GM23248 (cell line): ENCODE results near the gene BRWD1. TPM values are rescaled to one million over a fixed set of nuclear protein-coding genes. Genes with fewer than 3 reads are reported as not detected.

ENCODE experiments used
- DNase-seq: peaks from one replicate; pipeline ENCODE4 v3.0.0-alpha.2; 2015
- H2AFZ ChIP-seq: fragments of 200-600 bp; sonication (generic); 2 replicates; pipeline ENCODE4 v1.6.1; 2016; ENCODE audit warnings: antibody characterized with exemption
- H3F3A ChIP-seq: fragments of 200-600 bp; sonication (generic); 2 replicates; pipeline ENCODE4 v1.6.1; 2016; ENCODE audit warnings: mild to moderate bottlenecking, antibody characterized with exemption, mixed run types; ENCODE audit not compliant: insufficient read depth
- H3K27ac ChIP-seq: fragments of 200-600 bp; sonication (generic); 2 replicates; pipeline ENCODE4 v1.5.1; 2016; ENCODE audit warnings: mild to moderate bottlenecking
- H3K27me3 ChIP-seq: fragments of 200-600 bp; sonication (generic); replicated peaks from 2 replicates; pipeline ENCODE4 v1.6.1; 2016; ENCODE audit warnings: mild to moderate bottlenecking; ENCODE audit not compliant: insufficient read depth
- H3K36me3 ChIP-seq: fragments of 200-600 bp; sonication (generic); 2 replicates; pipeline ENCODE4 v1.6.1; 2016; ENCODE audit warnings: low read depth, mild to moderate bottlenecking
- H3K4me1 ChIP-seq: fragments of 200-600 bp; sonication (generic); 2 replicates; pipeline ENCODE4 v1.6.1; 2016; ENCODE audit warnings: mild to moderate bottlenecking; ENCODE audit not compliant: insufficient read depth
- H3K4me2 ChIP-seq: fragments of 200-600 bp; sonication (generic); one replicate; pipeline ENCODE4 v1.6.1; 2016; ENCODE audit warnings: mild to moderate bottlenecking; ENCODE audit not compliant: unreplicated experiment
- H3K4me3 ChIP-seq: fragments of 200-600 bp; sonication (generic); 2 replicates; pipeline ENCODE4 v1.5.1; 2016; ENCODE audit warnings: mild to moderate bottlenecking
- H3K79me2 ChIP-seq: fragments of 200-600 bp; sonication (generic); 2 replicates; pipeline ENCODE4 v1.6.1; 2016; ENCODE audit warnings: mild to moderate bottlenecking; ENCODE audit not compliant: insufficient read depth
- H3K9ac ChIP-seq: fragments of 200-600 bp; sonication (generic); 2 replicates; pipeline ENCODE4 v1.6.1; 2016; ENCODE audit warnings: mild to moderate bottlenecking
- H3K9me2 ChIP-seq: fragments of 200-600 bp; sonication (generic); 2 replicates; pipeline ENCODE4 v1.6.1; 2016; ENCODE audit warnings: mixed run types, mild to moderate bottlenecking, moderate library complexity; ENCODE audit not compliant: insufficient read depth
- H3K9me3 ChIP-seq: fragments of 200-600 bp; sonication (generic); one replicate; pipeline ENCODE4 v1.6.1; 2017; ENCODE audit warnings: low read depth
- H4K20me1 ChIP-seq: fragments of 200-600 bp; sonication (generic); 2 replicates; pipeline ENCODE4 v1.6.0; 2016; ENCODE audit not compliant: insufficient read depth
- EZH2 ChIP-seq: fragments of 200-600 bp; sonication (generic); IDR thresholded peaks from 2 replicates; pipeline ENCODE4 v1.6.1; 2018; ENCODE audit warnings: antibody characterized with exemption, mild to moderate bottlenecking; ENCODE audit not compliant: insufficient read depth, poor library complexity, severe bottlenecking
- EZH2phosphoT487 ChIP-seq: fragments of 200-600 bp; sonication (generic); IDR thresholded peaks from 2 replicates; pipeline ENCODE4 v1.6.1; 2018; ENCODE audit warnings: antibody characterized with exemption, moderate library complexity, mild to moderate bottlenecking, low read depth; ENCODE audit not compliant: insufficient read depth
- WGBS, 2 experiments: methylation state at CpG; one replicate each; pipeline ENCODE4 v1.1.6; 2015 to 2017; ENCODE audit warnings: low lambda C conversion rate in 2 of 2, low coverage in 1 of 2; ENCODE audit errors: missing lambda C conversion rate in 2 of 2; 5-methylcytosine and 5-hydroxymethylcytosine counted together
- in situ Hi-C: fragments of 300-500 bp; cut with MboI; formaldehyde crosslinking; loops from 2 replicates; pipeline ENCODE4 v1.15.0; 2020
- polyA plus RNA-seq: library from polyadenylated mRNA; unstranded; fragments of >200 nt; fragmentation: Nextera tagmentation; extraction: Ambion mirVana; gene quantifications from 2 replicates; pipeline ENCODE4 v1.2.1, GENCODE V29; 2016
- total RNA-seq: library from RNA; depleted of rRNA; stranded (reverse); fragments of >200 nt; shearing (Covaris generic); gene quantifications from 2 replicates; pipeline ENCODE4 v1.2.3, GENCODE V29; 2014

The BRWD1 gene
- total and polyA plus RNA-seq, 2 experiments from 2014 or later = 23.6 to 27.2 TPM

DNA sequence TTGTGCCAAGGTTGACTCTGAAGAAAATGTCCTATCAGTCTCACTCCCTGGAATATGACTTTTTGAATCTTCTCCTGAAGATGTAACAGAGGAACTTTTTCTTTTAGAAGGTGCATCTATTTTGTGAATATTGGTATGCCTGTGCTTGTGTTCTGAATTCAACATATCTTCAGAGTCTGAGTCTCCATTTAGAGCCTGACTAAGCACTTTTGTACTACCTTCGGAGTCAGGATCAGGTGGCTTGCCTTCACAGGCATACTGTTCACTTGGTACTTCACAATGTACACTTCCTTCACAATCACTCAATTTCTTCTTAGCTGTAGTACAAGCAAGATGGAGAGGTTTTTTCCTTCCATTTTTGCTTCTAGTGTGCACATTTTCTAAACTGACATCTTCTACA, 116.6 kb downstream of the BRWD1 start:
- Histone ChIP-seq H3K9ac (no peak overlapping the region), H3K4me2 (no peak overlapping the region), H2AFZ (no peak overlapping the region), H3K79me2 (peaks cover 22% of the 10 kb centered on the region; the same call in 1 of the 2 replicates), H3K4me1 (no peaks in the 10 kb centered on the region), H3K9me2 (no peaks in the 10 kb centered on the region), H3K4me3 (no peak overlapping the region), H3K27me3 (no peaks in the 10 kb centered on the region), H4K20me1 (no peaks in the 10 kb centered on the region), H3K36me3 (peaks cover 72% of the 10 kb centered on the region), H3F3A (peaks cover 15% of the 10 kb centered on the region; the same call in 1 of the 2 replicates), H3K9me3 (no peaks in the 10 kb centered on the region), H3K27ac (no peak overlapping the region)
- TF ChIP-seq EZH2phosphoT487 (no peak), EZH2 (no peak)
- WGBS, 2 experiments = 92 to 100% methylated on average over 1 of the region's 1 CpG
- no peak for DNase-seq
- in situ Hi-C loops = no loop called here

DNA sequence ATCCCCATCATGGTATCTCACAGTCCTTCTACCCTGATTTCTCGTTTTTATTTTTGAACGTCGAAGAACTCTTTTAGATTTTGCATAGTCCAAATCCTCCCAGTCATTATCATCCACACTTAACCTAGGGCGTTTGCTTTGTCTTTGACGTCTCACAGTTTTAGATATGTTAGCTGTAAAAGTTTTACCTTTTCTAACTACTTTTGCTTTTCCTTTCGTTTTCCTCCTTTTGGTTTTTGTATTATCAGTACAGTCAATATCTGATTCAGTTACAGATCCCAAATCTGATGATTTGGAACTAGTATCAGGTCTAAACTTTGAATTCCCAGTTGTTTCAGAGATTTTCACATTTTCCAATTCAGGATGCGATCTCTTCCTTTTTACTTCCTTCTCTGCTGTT, 117.1 kb downstream of the BRWD1 start:
- Histone ChIP-seq H3K9ac (no peak overlapping the region), H3K36me3 (peaks cover 71% of the 10 kb centered on the region), H2AFZ (no peak overlapping the region), H3K79me2 (peaks cover 22% of the 10 kb centered on the region; the same call in 1 of the 2 replicates), H3K27me3 (no peaks in the 10 kb centered on the region), H3K27ac (no peak overlapping the region), H3F3A (peaks cover 20% of the 10 kb centered on the region), H3K9me3 (no peaks in the 10 kb centered on the region), H3K9me2 (no peaks in the 10 kb centered on the region), H3K4me2 (no peak overlapping the region), H3K4me1 (no peaks in the 10 kb centered on the region), H4K20me1 (no peaks in the 10 kb centered on the region), H3K4me3 (no peak overlapping the region)
- DNase-seq = no peak
- TF ChIP-seq EZH2 = no peak
- TF ChIP-seq EZH2phosphoT487 = no peak
- WGBS, 2 experiments = 96% methylated on average over 7 of the region's 7 CpGs
- in situ Hi-C loops = no loop called here

DNA sequence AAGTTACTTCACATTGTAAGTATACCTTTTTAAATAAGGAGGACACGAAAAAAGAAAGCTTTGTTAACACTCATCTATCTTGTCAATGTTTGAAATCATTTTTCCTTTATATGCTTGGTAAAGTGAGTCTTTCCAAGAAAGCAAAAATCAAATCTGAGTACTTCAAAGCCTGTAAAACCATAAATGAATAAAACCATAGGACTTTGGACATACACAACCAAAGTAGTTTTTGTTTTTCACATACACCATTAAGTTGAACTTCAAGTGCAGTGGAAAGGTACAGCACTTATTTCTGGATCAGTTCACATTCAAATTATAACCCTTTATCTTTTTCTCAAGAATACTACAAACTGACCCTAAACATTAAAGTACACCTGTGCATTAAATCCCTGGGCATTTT, 120.1 kb downstream of the BRWD1 start:
- TF ChIP-seq EZH2phosphoT487 = no peak
- TF ChIP-seq EZH2 = no peak
- no peaks in the 10 kb centered on the region for H3K9me2 ChIP-seq
- H3K36me3 ChIP-seq = peaks cover 46% of the 10 kb centered on the region
- H3K4me2 ChIP-seq = no peak overlapping the region
- H4K20me1 ChIP-seq = 0 out of 2 replicates have a peak, but pooled peaks cover 4% of the 10 kb centered on the region
- no peak for DNase-seq
- no peak overlapping the region for H3K27ac ChIP-seq
- WGBS, 2 experiments = 88 to 96% methylated on average over 1 of the region's 1 CpG
- no peak overlapping the region for H2AFZ ChIP-seq
- in situ Hi-C loops = no loop called here
- peaks cover 44% of the 10 kb centered on the region for H3F3A ChIP-seq
- no peaks in the 10 kb centered on the region for H3K9me3 ChIP-seq
- H3K4me3 ChIP-seq = no peak overlapping the region
- no peak overlapping the region for H3K9ac ChIP-seq
- no peaks in the 10 kb centered on the region for H3K27me3 ChIP-seq
- peaks cover 22% of the 10 kb centered on the region; the same call in 1 of the 2 replicates for H3K79me2 ChIP-seq
- peaks cover 26% of the 10 kb centered on the region for H3K4me1 ChIP-seq

DNA sequence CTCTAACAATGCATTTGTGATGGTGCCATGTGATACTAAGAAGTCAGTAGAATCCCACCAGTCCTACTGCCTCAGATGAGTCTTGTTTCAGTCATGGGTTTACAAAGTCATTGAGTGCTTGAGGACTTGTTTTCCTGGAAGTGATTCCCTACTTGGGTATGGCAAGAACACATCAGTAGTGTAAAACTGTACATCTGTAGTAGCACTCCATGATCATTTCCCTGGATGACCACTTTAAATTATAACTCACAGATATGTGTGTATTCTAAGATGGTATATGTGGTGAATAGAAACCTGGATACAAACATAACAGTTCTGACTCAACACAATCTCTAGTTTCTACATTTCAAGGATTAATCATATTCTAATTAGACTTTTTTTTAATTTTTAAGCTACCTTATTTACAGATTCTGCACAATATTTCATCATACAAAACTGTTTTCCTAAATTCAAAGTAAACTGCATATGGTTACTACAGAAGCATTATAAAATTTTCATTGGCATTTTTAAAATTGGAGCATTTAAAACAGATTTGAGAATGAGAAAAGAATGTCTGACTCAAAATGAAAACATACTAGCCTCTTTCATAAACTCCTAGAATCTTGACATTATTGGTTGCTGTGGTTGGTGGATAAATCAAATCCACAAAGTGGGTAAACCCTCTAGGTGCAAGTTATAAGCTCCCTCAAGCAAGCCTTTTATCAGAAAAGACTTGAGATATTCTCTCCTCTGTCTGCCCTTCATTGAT, 123.4 kb downstream of the BRWD1 start:
- in situ Hi-C loops = no loop called here
- TF ChIP-seq EZH2 (no peak), EZH2phosphoT487 (no peak)
- Histone ChIP-seq H3K9me3 (no peaks in the 10 kb centered on the region), H3K27ac (peak overlapping the region; percentile 85), H3K79me2 (no peaks in the 10 kb centered on the region), H3K36me3 (peaks cover 22% of the 10 kb centered on the region), H2AFZ (no peak overlapping the region), H3F3A (peaks cover 40% of the 10 kb centered on the region), H3K4me3 (peak overlapping the region; percentile 19; the same call in 1 of the 2 replicates), H3K27me3 (no peaks in the 10 kb centered on the region), H3K4me2 (peak overlapping the region; percentile 51), H3K4me1 (peaks cover 29% of the 10 kb centered on the region), H3K9me2 (no peaks in the 10 kb centered on the region), H3K9ac (peak overlapping the region; percentile 51), H4K20me1 (0 out of 2 replicates have a peak, but pooled peaks cover 4% of the 10 kb centered on the region)
- DNase-seq = peak; percentile 64
